ENCODE measurements around the gene DKKL1.

DKKL1 gene

GRCh38 chr19:49400029-49400428, 36.4 kb downstream of the DKKL1 start:
- no peak for DNase-seq

- DNase-seq = peak; percentile 77
These were observed 39.9 kb downstream of the DKKL1 start for GRCh38 chr19:49403404-49404187.

DNA sequence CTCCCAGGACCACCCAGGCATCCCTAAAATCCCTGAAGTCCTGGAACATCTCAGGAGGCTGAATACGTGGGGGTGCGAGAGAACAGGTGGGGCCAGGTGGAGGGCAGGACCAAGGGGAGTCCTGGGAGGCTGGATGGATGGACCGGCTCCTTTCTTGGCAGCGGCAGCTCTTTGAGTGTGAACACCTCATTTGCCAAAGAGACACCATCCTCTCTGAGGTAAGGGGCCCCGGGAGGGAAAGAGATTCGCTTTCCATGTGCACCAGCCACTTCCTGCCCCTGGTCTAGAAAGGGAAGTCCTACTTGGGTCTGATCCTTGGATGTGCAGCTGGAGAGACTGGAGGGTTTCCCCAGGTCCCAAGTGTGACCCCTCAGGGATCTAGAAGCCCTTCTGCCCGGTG, 43.4 kb downstream of the DKKL1 start:
- no peak for DNase-seq

GRCh38 chr19:49407482-49408015, 43.9 kb downstream of the DKKL1 start:
- no peak for DNase-seq

DNA sequence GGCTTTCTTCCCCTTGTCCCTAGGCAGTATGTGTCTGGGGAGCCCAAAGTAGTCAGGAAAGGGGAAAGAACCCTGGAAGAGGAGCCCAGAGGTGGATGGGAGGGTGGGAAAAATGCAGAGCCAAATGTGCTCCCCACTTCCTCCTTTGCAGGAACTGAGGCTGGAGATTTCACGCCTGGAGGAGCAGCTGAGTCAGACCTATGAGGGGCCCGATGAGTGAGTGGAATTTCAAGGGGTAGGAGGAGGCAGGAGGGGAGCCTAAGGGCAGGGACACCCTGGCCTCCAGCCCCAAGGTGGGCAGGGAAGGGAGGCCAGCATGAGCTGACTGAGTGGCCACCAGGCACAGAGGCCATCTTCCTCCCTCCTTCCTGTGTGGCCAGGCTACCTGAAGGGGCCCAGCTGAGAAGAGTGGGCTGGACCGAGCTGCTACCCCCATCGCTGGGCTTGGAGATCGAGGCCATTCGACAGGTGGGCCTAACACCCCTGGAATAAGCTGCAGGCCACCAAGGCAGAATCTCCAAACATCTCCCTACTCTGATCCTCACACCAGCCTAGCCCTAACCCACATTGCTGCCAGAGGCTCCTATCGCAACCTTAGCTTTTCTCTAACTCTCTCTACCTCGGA, 45.3 kb downstream of the DKKL1 start:
- DNase-seq = no peak

DNA sequence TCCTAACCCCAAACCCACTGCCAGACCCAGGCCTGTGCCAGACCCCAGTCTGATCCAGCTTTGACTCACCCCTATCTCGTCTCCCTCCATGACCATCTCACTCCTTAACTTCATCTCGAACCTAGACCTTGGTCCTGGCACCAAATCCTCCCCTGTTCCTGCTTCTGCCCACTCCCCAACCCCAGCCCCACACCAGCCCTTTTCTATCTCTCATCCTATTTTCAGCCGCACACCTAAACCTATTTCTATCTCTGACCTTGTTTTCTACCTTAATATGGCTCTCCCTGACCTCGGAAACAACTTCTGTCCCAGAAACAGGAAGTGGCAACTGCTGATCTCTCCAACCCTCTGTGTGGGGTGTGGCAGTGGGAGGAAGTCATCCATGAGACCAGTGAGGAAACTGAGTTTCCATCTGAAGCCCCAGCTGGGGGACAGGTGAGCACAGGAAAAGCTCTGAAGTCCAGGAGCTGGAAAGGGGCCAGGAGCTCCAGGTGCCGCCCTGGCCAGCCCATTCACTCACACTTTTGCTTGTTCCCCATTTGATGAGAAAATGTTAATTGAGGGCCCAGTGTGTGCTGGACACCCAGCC, 45.9 kb downstream of the DKKL1 start:
- no peak for DNase-seq

- no peak for DNase-seq
These were observed 48.1 kb downstream of the DKKL1 start for GRCh38 chr19:49411681-49412326.

GRCh38 chr19:49413348-49413747, 49.7 kb downstream of the DKKL1 start:
- peak; percentile 18 for DNase-seq

GRCh38 chr19:49414256-49414655, 50.6 kb downstream of the DKKL1 start:
- no peak for DNase-seq

GRCh38 chr19:49415102-49415809, 51.6 kb downstream of the DKKL1 start:
- DNase-seq = no peak

DNA sequence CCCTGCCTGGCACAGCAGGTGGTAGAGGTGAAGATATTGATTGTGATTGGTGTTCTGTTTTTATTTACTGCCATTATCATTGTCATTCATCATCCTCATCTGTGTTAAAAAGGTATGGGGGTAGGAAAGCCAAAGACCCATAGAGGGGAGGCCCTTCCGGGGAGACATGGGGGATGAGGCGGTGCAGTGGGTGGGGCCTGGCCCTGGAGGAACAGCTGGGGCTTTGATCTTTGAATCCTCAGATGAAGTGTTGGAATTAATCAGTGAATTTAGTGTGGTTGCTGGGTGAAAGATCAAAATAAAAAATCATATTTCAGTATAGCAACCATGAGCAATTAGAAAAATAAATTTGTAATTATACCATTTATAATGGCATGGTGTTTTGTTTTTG, 52.1 kb downstream of the DKKL1 start:
- DNase-seq = no peak

DNA sequence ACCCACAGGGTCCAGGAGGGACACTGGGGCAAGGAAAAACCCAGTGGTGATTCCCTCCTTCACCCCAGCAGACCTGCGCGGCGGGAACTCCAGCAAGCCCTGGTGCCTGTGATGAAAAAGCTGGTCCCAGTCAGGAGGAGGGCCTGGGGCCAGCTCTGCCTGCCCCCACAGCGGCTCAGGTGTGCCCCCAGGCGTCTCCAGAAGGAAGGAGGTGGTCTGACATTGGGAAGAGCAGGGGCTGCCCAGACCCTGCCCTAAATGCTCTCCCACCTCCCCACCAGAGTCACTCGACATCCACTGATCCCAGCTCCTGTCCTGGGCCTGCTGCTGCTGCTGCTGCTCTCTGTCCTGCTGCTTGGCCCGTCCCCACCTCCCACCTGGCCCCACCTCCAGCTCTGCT, 53.4 kb downstream of the DKKL1 start:
- no peak for DNase-seq

DNA sequence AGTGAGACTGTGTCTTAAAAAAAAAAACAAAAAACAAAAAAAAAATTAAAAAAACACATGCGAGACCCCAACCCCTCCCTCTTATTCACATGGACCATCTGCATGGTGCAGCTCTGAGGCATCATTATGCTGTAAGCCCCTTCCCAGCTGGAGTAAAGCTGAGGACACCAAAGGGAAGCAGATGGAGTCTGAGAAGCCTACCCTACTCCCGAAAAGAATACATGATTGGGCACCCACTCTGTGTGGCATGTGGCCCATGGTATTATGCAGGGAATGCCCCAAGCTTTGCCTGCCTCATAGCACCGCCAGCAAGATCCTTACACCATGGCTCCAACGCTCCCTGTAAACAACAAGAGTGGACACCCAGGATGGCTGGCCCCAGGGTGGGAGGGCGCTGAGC, 54.8 kb downstream of the DKKL1 start:
- DNase-seq = no peak

- DNase-seq = no peak
These were observed 55.5 kb downstream of the DKKL1 start for GRCh38 chr19:49419173-49419572.

DNA sequence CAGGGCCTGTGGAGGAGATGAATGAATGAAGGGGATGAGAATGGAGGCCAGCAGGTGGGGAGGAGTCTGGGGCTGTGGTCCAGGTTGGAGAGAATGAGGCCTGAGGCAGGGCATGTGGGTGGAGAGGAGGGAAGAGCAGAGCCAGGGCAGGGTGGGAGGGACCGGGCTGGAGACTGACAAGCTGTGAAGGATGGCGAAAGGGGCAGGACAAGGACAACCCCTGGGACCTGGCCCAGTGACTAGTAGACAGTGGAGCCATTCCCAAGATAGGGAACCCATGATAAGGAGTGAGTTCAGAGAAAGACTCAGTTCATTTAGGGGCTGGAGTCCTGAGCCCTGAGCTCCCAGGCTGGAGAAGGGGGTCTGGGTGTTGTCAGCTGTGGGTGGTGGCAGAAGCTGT, 56.5 kb downstream of the DKKL1 start:
- no peak for DNase-seq

DNA sequence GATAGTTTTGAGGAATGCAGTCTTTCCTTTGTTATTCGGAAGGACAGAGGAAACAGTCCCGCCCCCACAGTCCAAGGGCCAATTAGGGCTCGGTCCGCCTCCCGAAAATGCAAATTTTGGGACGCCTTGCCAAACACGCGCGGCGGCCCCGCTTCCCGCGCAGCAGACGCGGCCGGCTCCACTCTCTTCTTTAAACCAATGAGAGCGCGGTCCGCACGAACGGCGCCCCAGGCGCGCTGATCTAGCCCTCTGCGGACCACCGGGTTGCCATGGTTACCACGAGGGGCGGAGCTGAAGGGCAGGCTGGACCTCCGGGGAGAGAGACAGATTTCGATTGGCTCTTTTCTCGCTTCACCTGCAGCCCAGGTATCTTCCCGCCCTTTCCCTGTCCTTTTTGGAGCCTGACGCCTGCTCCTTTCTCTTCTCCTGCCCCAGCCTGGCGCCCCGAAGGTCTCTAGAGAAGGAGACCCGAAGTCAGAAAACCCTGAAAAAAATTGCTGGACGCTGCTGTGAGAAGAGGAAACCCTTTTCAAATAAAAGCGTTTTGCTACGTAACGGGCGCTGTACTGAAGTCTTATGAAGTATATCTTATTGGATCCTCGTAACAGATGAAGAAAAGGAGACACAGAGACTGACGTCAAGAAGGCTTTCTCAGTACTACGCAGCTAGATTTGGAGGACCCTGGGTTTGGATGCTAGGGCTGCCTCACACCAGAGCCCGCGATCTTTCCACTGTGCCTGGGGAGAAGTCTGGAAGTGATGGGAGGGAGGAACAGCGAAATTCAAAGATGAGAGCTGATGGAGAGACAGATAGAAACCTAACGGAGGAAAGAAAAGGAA, 57.6 kb downstream of the DKKL1 start:
- no peak for DNase-seq

DNA sequence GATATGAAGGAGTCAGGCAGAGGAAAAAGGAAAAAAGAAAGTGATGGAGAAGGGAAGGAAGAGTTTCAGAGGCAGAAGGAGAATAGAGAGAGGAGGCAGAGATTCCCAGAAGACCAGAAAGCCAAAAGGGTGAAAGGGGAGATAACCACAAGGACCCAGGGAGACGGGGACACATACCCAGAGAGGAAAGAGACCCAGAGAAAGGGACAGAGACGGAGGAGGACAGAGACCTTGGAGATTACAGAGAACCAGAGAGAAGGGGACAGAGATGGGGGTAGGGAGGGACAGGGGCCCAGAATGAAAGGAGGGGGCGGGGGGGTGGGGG, 58.2 kb downstream of the DKKL1 start:
- no peak for DNase-seq

DNA sequence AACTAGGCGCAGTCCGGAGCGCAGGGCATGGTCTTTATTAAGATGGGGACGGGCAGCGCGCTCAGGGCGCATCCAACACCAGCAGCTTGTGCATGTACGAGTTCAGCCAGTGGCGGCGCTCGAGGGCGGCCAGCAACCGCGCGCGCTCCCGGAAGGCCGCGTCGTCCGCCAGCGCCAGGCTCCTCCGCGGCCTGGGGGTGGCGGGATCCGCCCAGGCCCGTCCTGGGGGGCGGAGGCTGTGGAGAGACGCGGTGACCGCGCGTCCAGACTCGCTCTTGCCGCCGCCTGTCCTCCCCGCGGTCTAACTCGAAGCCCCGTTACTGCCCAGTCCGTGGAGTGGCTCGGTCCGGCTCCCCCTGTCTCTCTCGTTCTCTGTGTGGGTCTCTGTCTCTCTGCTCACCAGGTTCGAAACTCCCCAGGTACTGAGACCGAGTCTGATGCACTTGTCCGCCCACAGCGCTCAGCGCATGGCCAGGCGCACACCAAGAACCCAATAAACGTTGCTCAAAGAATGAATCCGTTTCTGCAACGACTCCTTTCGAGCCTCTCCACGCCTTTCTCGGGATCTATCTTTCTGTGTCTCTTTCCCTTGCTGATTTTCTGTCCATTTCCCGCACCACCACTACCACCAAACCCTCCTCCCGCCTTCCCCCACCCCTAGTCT, 58.9 kb downstream of the DKKL1 start:
- no peak for DNase-seq

GRCh38 chr19:49423071-49423984, 59.7 kb downstream of the DKKL1 start, which contains the start of gene PTH2:
TSS of gene PTH2 (minus strand) at chr19:49423441. CDS start at chr19:49423339, 102 bp downstream.
- DNase-seq = no peak

DNA sequence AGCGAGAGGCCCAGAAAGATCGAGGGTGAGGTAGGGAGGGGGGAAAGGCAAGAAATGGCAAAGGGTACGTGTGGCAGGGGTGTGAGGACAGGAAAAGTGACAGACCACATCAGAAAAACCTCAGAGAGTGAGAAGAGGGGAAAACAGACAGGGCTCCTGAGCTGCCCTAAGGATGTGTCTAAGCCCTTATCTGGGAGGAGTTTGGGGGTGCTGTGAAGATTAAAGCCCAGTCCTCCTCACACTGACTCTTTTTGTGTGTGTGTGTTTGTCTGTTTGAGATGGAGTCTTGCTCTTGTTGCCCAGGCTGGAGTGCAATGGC, 60.3 kb downstream of the DKKL1 start:
- DNase-seq = no peak
